DMS 273 (cell line): Measurements from ENCODE around the gene PSG1.
"Not testable (repeated sequence)": the region's sequence is repeated elsewhere in the genome, so short reads cannot be mapped to it uniquely, and the experiment has no call there.

Source experiments
- DNase-seq: peaks from one replicate; lab custom pipeline; 2025; ENCODE audit not compliant: unreplicated experiment; lab: John Stamatoyannopoulos, UW

Gene PSG1

GRCh38 chr19:42831221-42832019 lies 48.1 kb downstream of the PSG1 start:
- DNase-seq, result no peak

- DNase-seq, result not testable (repeated sequence)
Observed at GRCh38 chr19:42821306-42821977, 58.1 kb downstream of the PSG1 start.

- not testable (repeated sequence) for DNase-seq
Observed at GRCh38 chr19:42819960-42820650, 59.4 kb downstream of the PSG1 start.

- DNase-seq, result no peak
Observed at GRCh38 chr19:42816894-42817293, 62.6 kb downstream of the PSG1 start.
